ENCODE data around the gene ZDHHC1. TPM values are rescaled to one million over a fixed set of nuclear protein-coding genes. Genes with fewer than 3 reads are reported as not detected.

The ZDHHC1 gene
- total and polyA plus RNA-seq, 2 experiments from 2014 or later: 18.7 to 22.4 TPM

GRCh38 chr16:67399749-67400704 is 16.2 kb downstream of the ZDHHC1 start:
- no peak overlapping the region for H3K4me3 ChIP-seq
- no peaks in the 10 kb centered on the region for H3K9me3 ChIP-seq (ENCODE audit: low read depth)
- H3K36me3 ChIP-seq: no peaks in the 10 kb centered on the region
- DNase-seq (ENCODE audit: low read depth in 1 of 2, low spot score in 1 of 2): no peak
- peaks cover 14% of the 10 kb centered on the region for H3K4me1 ChIP-seq (ENCODE audit: low read depth)
- H3K27ac ChIP-seq: no peak overlapping the region
- H3K27me3 ChIP-seq: peaks cover 8% of the 10 kb centered on the region
- no peak for TF ChIP-seq CTCF (IDR thresholded peaks at IDR 0.05; ENCODE audit: low read depth, low read length)

DNA sequence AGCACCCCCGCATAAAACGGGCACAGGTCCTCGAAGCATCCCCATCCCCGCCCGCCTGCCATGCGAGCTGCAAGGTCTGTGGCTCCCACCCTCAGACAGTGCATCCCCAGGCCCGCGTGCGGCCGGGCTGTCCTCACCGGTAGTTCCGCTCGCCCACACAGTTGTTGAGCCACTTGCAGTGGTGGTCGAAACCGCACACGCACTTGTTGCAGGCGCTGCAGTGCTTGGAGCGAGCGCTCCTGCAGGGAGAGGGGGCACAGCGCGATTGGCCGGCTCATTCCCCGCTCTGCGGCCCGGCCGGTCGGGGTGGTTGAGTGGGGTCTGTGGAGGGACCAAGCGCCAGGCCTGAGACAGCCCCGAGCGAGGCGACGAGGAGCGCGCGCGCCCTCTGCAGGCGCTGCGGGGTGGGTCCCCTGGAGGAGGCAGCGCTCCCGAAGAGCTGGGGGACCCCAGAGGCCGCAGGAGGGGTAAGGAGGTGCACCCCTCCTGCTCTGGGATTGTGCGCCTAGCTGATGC is 17.0 kb downstream of the ZDHHC1 start:
- Histone ChIP-seq H3K9me3 (ENCODE audit: low read depth) (no peaks in the 10 kb centered on the region), H3K36me3 (no peaks in the 10 kb centered on the region), H3K27ac (no peak overlapping the region), H3K4me3 (no peak overlapping the region), H3K27me3 (peaks cover 15% of the 10 kb centered on the region), H3K4me1 (ENCODE audit: low read depth) (peaks cover 14% of the 10 kb centered on the region)
- peak; percentile 81 for TF ChIP-seq CTCF (IDR thresholded peaks at IDR 0.05; ENCODE audit: low read depth, low read length)
- DNase-seq (ENCODE audit: low read depth in 1 of 2, low spot score in 1 of 2): peak; percentile 33 to 71

GRCh38 chr16:67398546-67399217 is 17.6 kb downstream of the ZDHHC1 start:
- H3K9me3 ChIP-seq (ENCODE audit: low read depth): no peaks in the 10 kb centered on the region
- TF ChIP-seq CTCF (IDR thresholded peaks at IDR 0.05; ENCODE audit: low read depth, low read length): no peak
- H3K4me1 ChIP-seq (ENCODE audit: low read depth): peaks cover 14% of the 10 kb centered on the region
- H3K4me3 ChIP-seq: no peak overlapping the region
- no peak for DNase-seq (ENCODE audit: low read depth in 1 of 2, low spot score in 1 of 2)
- H3K27ac ChIP-seq: no peak overlapping the region
- no peaks in the 10 kb centered on the region for H3K36me3 ChIP-seq
- peaks cover 21% of the 10 kb centered on the region for H3K27me3 ChIP-seq

DNA sequence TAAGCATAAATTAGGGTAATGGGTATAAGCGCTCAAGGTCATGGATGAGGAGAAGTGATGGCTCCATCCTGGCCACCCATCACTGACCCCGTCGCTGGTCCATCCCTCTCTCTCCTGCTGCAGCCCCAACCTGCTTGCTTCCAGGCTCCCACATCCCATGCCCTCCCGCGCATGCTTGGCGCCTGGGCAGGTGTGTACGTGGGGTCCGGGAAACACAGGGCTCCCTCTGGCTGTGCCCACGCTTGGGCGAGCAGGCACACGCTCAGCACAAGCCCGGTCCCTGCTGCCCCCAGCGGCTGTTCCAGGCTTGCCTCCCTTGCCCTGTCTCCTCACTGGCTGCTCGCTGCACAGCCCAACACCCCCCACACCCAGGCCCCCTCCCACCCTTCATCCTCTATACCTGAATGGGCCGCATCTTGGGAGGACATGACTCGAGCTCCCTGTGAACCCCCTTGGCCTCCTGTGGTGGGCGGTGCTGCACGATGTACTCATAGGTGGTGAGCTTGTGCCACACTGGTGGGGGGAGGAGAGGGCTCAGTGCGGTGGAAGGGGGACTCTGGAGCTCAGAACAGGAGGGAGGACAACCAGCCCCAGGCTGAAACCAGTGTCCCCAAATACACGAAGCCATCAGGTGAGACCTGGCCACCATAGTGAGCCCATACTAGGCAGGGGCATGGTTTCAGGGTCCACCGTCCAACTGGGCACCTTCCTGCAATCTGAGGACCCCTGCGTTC is 18.3 kb downstream of the ZDHHC1 start:
- Histone ChIP-seq H3K4me1 (ENCODE audit: low read depth) (peaks cover 14% of the 10 kb centered on the region), H3K27ac (no peak overlapping the region), H3K27me3 (peaks cover 28% of the 10 kb centered on the region), H3K4me3 (no peak overlapping the region), H3K9me3 (ENCODE audit: low read depth) (no peaks in the 10 kb centered on the region), H3K36me3 (no peaks in the 10 kb centered on the region)
- DNase-seq (ENCODE audit: low read depth in 1 of 2, low spot score in 1 of 2): no peak
- TF ChIP-seq CTCF (IDR thresholded peaks at IDR 0.05; ENCODE audit: low read depth, low read length): no peak
